Activated T-helper 2 cell treated with anti-CD3 and anti-CD28 coated beads, Interferon-gamma antibody, Interleukin-2, Interleukin-4, amounts not matched to agents 10 μg/mL and 5 μg/mL and 100 μg/mL, durations not matched to agents 14 hours and 24 hours and 36 hours (primary cell): ENCODE data around the gene LPP. TPM values are rescaled to one million over a fixed set of nuclear protein-coding genes. Genes with fewer than 3 reads are reported as not detected.

Experiments
- DNase-seq: peaks from one replicate; pipeline ENCODE4 v3.0.0; 2021; ENCODE audit warnings: low spot score
- H3K27ac Mint-ChIP-seq: one replicate; pipeline ENCODE4 v1.8.0; 2021; ENCODE audit warnings: mixed read lengths
- H3K27me3 Mint-ChIP-seq: one replicate; pipeline ENCODE4 v1.8.0; 2021; ENCODE audit warnings: low read depth, mixed read lengths
- H3K36me3 Mint-ChIP-seq: one replicate; pipeline ENCODE4 v1.8.0; 2021; ENCODE audit warnings: low read depth, mixed read lengths
- H3K4me1 Mint-ChIP-seq: one replicate; pipeline ENCODE4 v1.8.0; 2021; ENCODE audit warnings: low read depth, mixed read lengths
- H3K4me3 Mint-ChIP-seq: one replicate; pipeline ENCODE4 v1.8.0; 2021; ENCODE audit warnings: low read depth, mild to moderate bottlenecking, moderate library complexity, mixed read lengths
- H3K9me3 Mint-ChIP-seq: one replicate; pipeline ENCODE4 v1.8.0; 2021; ENCODE audit warnings: mixed read lengths
- intact Hi-C: fragments of 100-400 bp; cut with micrococcal nuclease; formaldehyde crosslinking; loops from one replicate; pipeline ENCODE4 v1.15.1; 2023
- total RNA-seq: library from RNA; stranded (reverse); gene quantifications from 2 replicates; pipeline ENCODE4 v1.2.3, GENCODE V29; 2022

The LPP gene
- total RNA-seq, 1 donor from 2014 or later: 54.5 TPM

GRCh38 chr3:188870431-188870830 is 716.5 kb downstream of the LPP start:
- peaks cover 33% of the 10 kb centered on the region for H3K36me3 Mint-ChIP-seq
- no peak overlapping the region for H3K27ac Mint-ChIP-seq
- intact Hi-C loops: no loop called here

GRCh38 chr3:188874576-188874975 is 720.6 kb downstream of the LPP start:
- no peak for DNase-seq
- H3K4me3 Mint-ChIP-seq: no peak overlapping the region
- H3K4me1 Mint-ChIP-seq: peaks cover 5% of the 10 kb centered on the region
- no peak overlapping the region for H3K27ac Mint-ChIP-seq
- intact Hi-C loops: no loop called here
- H3K9me3 Mint-ChIP-seq: no peaks in the 10 kb centered on the region
- no peaks in the 10 kb centered on the region for H3K27me3 Mint-ChIP-seq
- peaks cover 36% of the 10 kb centered on the region for H3K36me3 Mint-ChIP-seq

More at GRCh38 chr3:188870431-188870830, 716.5 kb downstream of the LPP start:
- H3K4me1 Mint-ChIP-seq: peaks cover 3% of the 10 kb centered on the region
- no peak overlapping the region for H3K4me3 Mint-ChIP-seq
- no peak for DNase-seq
- H3K27me3 Mint-ChIP-seq: no peaks in the 10 kb centered on the region
- no peaks in the 10 kb centered on the region for H3K9me3 Mint-ChIP-seq

GRCh38 chr3:188875413-188875812 is 721.5 kb downstream of the LPP start:
- Mint-ChIP-seq H3K27me3 (no peaks in the 10 kb centered on the region), H3K36me3 (peaks cover 36% of the 10 kb centered on the region), H3K27ac (no peak overlapping the region), H3K4me1 (peaks cover 5% of the 10 kb centered on the region), H3K4me3 (no peak overlapping the region), H3K9me3 (no peaks in the 10 kb centered on the region)
- DNase-seq: no peak
- intact Hi-C loops: no loop called here

GRCh38 chr3:188876370-188876769 is 722.4 kb downstream of the LPP start:
- no peaks in the 10 kb centered on the region for H3K9me3 Mint-ChIP-seq
- no peak overlapping the region for H3K27ac Mint-ChIP-seq
- peaks cover 40% of the 10 kb centered on the region for H3K36me3 Mint-ChIP-seq
- peaks cover 5% of the 10 kb centered on the region for H3K4me1 Mint-ChIP-seq
- H3K4me3 Mint-ChIP-seq: no peak overlapping the region
- H3K27me3 Mint-ChIP-seq: no peaks in the 10 kb centered on the region
- DNase-seq: no peak
- intact Hi-C loops: no loop called here

GRCh38 chr3:188877381-188877780 is 723.4 kb downstream of the LPP start:
- intact Hi-C loops: no loop called here
- H3K27me3 Mint-ChIP-seq: no peaks in the 10 kb centered on the region
- no peak overlapping the region for H3K27ac Mint-ChIP-seq
- no peak for DNase-seq
- peaks cover 46% of the 10 kb centered on the region for H3K36me3 Mint-ChIP-seq
- no peaks in the 10 kb centered on the region for H3K9me3 Mint-ChIP-seq
- H3K4me1 Mint-ChIP-seq: peaks cover 5% of the 10 kb centered on the region
- H3K4me3 Mint-ChIP-seq: no peak overlapping the region

- no peaks in the 10 kb centered on the region for H3K9me3 Mint-ChIP-seq
- no peak for DNase-seq
- peaks cover 5% of the 10 kb centered on the region for H3K4me1 Mint-ChIP-seq
- H3K4me3 Mint-ChIP-seq: no peak overlapping the region
- H3K36me3 Mint-ChIP-seq: peaks cover 48% of the 10 kb centered on the region
- no peaks in the 10 kb centered on the region for H3K27me3 Mint-ChIP-seq
- no peak overlapping the region for H3K27ac Mint-ChIP-seq
- intact Hi-C loops: no loop called here
Measured at GRCh38 chr3:188878076-188878475, 724.1 kb downstream of the LPP start.

- Mint-ChIP-seq H3K36me3 (peaks cover 30% of the 10 kb centered on the region), H3K4me1 (no peaks in the 10 kb centered on the region), H3K27me3 (no peaks in the 10 kb centered on the region), H3K27ac (no peak overlapping the region), H3K4me3 (no peak overlapping the region), H3K9me3 (no peaks in the 10 kb centered on the region)
- intact Hi-C loops: no loop called here
- DNase-seq: no peak
Measured at GRCh38 chr3:188881954-188882641, 728.1 kb downstream of the LPP start.

- Mint-ChIP-seq H3K27ac (no peak overlapping the region), H3K9me3 (no peaks in the 10 kb centered on the region), H3K36me3 (peaks cover 18% of the 10 kb centered on the region), H3K27me3 (no peaks in the 10 kb centered on the region), H3K4me1 (no peaks in the 10 kb centered on the region), H3K4me3 (no peak overlapping the region)
- intact Hi-C loops: no loop called here
- no peak for DNase-seq
Measured at GRCh38 chr3:188884299-188885043, 730.5 kb downstream of the LPP start.

GRCh38 chr3:188888321-188889053 is 734.5 kb downstream of the LPP start:
- H3K9me3 Mint-ChIP-seq: no peaks in the 10 kb centered on the region

GRCh38 chr3:188889054-188889491 is 735.1 kb downstream of the LPP start:
- intact Hi-C loops: no loop called here
- H3K9me3 Mint-ChIP-seq: no peaks in the 10 kb centered on the region
- no peak overlapping the region for H3K27ac Mint-ChIP-seq
- H3K4me3 Mint-ChIP-seq: no peak overlapping the region
- DNase-seq: no peak
- peaks cover 4% of the 10 kb centered on the region for H3K4me1 Mint-ChIP-seq
- peaks cover 14% of the 10 kb centered on the region for H3K36me3 Mint-ChIP-seq
- no peaks in the 10 kb centered on the region for H3K27me3 Mint-ChIP-seq

More at GRCh38 chr3:188888321-188889053, 734.5 kb downstream of the LPP start:
- Mint-ChIP-seq H3K36me3 (peaks cover 14% of the 10 kb centered on the region), H3K4me3 (no peak overlapping the region), H3K27me3 (no peaks in the 10 kb centered on the region), H3K27ac (no peak overlapping the region), H3K4me1 (peaks cover 4% of the 10 kb centered on the region)
- no peak for DNase-seq
- intact Hi-C loops: no loop called here

GRCh38 chr3:188890572-188891270 is 736.8 kb downstream of the LPP start:
- Mint-ChIP-seq H3K27me3 (no peaks in the 10 kb centered on the region), H3K27ac (no peak overlapping the region), H3K9me3 (no peaks in the 10 kb centered on the region), H3K4me1 (peaks cover 4% of the 10 kb centered on the region), H3K36me3 (peaks cover 12% of the 10 kb centered on the region), H3K4me3 (no peak overlapping the region)
- intact Hi-C loops: no loop called here
- no peak for DNase-seq

GRCh38 chr3:188899881-188900280 is 745.9 kb downstream of the LPP start:
- Mint-ChIP-seq H3K27ac (no peak overlapping the region), H3K27me3 (peaks cover 6% of the 10 kb centered on the region), H3K36me3 (no peaks in the 10 kb centered on the region), H3K9me3 (no peaks in the 10 kb centered on the region), H3K4me3 (no peak overlapping the region), H3K4me1 (peaks cover 2% of the 10 kb centered on the region)
- intact Hi-C loops: no loop called here
- no peak for DNase-seq
